Transverse colon (tissue), 4 donors: ENCODE data around the gene KCNA2. TPM values are rescaled to one million over a fixed set of nuclear protein-coding genes. Genes with fewer than 3 reads are reported as not detected.

Experiments used
- DNase-seq: peaks from one replicate; pipeline ENCODE4 v3.0.0-alpha.2; 2019
- H3K27ac ChIP-seq, 4 donors: fragments of 200-600 bp; sonication (generic); 2 replicates each; pipeline ENCODE4 v1.5.1; 2016 to 2018; ENCODE audit warnings: inconsistent platforms in 4 of 4
- H3K27me3 ChIP-seq: fragments of 200-600 bp; sonication (generic); 2 replicates; pipeline ENCODE4 v1.5.1; 2017; ENCODE audit warnings: inconsistent platforms
- H3K36me3 ChIP-seq, 4 donors: fragments of 200-600 bp; sonication (generic); 2 replicates each; pipeline ENCODE4 v1.5.1; 2017 to 2019; ENCODE audit warnings: inconsistent platforms in 4 of 4
- H3K4me1 ChIP-seq, 4 donors: fragments of 200-600 bp; sonication (generic); 2 replicates each; pipeline ENCODE4 v1.5.1; 2017 to 2020; ENCODE audit warnings: inconsistent platforms in 4 of 4
- H3K4me3 ChIP-seq, 4 donors: fragments of 200-600 bp; sonication (generic); 1 replicate in 1 of 4; 2 replicates in 3 of 4; pipeline versions ENCODE4 v1.5.1 to v1.6.1; 2017 to 2019; ENCODE audit warnings: inconsistent platforms in 4 of 4
- H3K9me3 ChIP-seq, 2 donors: fragments of 200-600 bp; sonication (generic); 2 replicates each; pipeline ENCODE4 v1.5.1; 2017 to 2019; ENCODE audit warnings: inconsistent platforms in 2 of 2
- CTCF ChIP-seq, 5 experiments: fragments of 200-600 bp in 3 of 5; fragments of 450-650 bp in 2 of 5; sonication (generic) in 3 of 5; IDR thresholded peaks; 1 replicate in 2 of 5; 2 replicates in 3 of 5; pipeline ENCODE4 v1.5.1; 2016 to 2017; ENCODE audit warnings: antibody characterized with exemption in 5 of 5, inconsistent platforms in 3 of 5, mild to moderate bottlenecking in 2 of 5, moderate library complexity in 1 of 5
- EP300 ChIP-seq: sonication (generic); formaldehyde crosslinking; IDR thresholded peaks from one replicate; pipeline ENCODE4 v1.6.1; 2017; ENCODE audit warnings: antibody characterized with exemption, low read depth
- POLR2A ChIP-seq: fragments of 450-650 bp; IDR thresholded peaks from one replicate; pipeline ENCODE4 v1.6.1; 2016; ENCODE audit warnings: antibody characterized with exemption, mild to moderate bottlenecking, moderate library complexity
- POLR2AphosphoS5 ChIP-seq, 3 donors: sonication (generic); formaldehyde crosslinking; IDR thresholded peaks; one replicate each; pipeline ENCODE4 v1.6.1; 2016; ENCODE audit warnings: antibody characterized with exemption in 3 of 3
- WGBS, 2 donors: methylation state at CpG; one replicate each; pipeline ENCODE4 v1.1.5; 2018; ENCODE audit warnings: low coverage in 1 of 2; 5-methylcytosine and 5-hydroxymethylcytosine counted together
- in situ Hi-C, 4 donors: fragments of 200-750 bp; cut with MboI; loops; one replicate each; pipeline versions ENCODE4 v1.15.0 to v1.15.1; 2017; ENCODE audit warnings: low sequenced_read_pairs in 3 of 4, low pct_ligation_motif_present in 1 of 4, low pct_unique_long_range_greater_than_20kb in 1 of 4
- intact Hi-C: fragments of 100-400 bp; cut with DNase I; formaldehyde crosslinking; loops from one replicate; pipeline ENCODE4 v1.15.1; 2023; ENCODE audit warnings: low total_unique reads
- total RNA-seq, 4 donors: library from RNA; depleted of rRNA; stranded (reverse); fragments of >200 nt; gene quantifications; one replicate each; pipeline ENCODE4 v1.1.0, GENCODE V29; 2016

The KCNA2 gene
- total RNA-seq, 4 donors from 2014 or later = 0.40 to 1.7 (median 0.68) TPM; not detected in 1

- WGBS, 2 donors = 81% methylated on average over 2 of the region's 2 CpGs; no CpG with 5 or more reads in 1 of the 2 donors
- Histone ChIP-seq H3K36me3 (no peaks in the 10 kb centered on the region), H3K9me3 (no peaks in the 10 kb centered on the region), H3K27ac (no peak overlapping the region), H3K27me3 (peaks cover 5% of the 10 kb centered on the region), H3K4me1 (no peaks in the 10 kb centered on the region), H3K4me3 (no peak overlapping the region)
- no peak for DNase-seq
- no peak for TF ChIP-seq CTCF (IDR thresholded peaks at IDR 0.05)
- no peak for TF ChIP-seq POLR2AphosphoS5 (IDR thresholded peaks at IDR 0.05)
- no peak for TF ChIP-seq EP300
- TF ChIP-seq POLR2A = no peak
- intact Hi-C loops = no loop called here
- in situ Hi-C loops = no loop called here
These were observed 59.1 kb downstream of the KCNA2 start for GRCh38 chr1:110547017-110547416.

- Histone ChIP-seq H3K4me1 (no peaks in the 10 kb centered on the region), H3K27ac (no peak overlapping the region), H3K36me3 (no peaks in the 10 kb centered on the region), H3K4me3 (no peak overlapping the region), H3K27me3 (peaks cover 5% of the 10 kb centered on the region), H3K9me3 (no peaks in the 10 kb centered on the region)
- in situ Hi-C loops = no loop called here
- DNase-seq = no peak
- intact Hi-C loops = no loop called here
- TF ChIP-seq EP300 (no peak), POLR2AphosphoS5 (IDR thresholded peaks at IDR 0.05) (no peak), POLR2A (no peak), CTCF (IDR thresholded peaks at IDR 0.05) (no peak)
- 36 to 56% methylated on average over 2 of the region's 2 CpGs for WGBS, 2 donors
These were observed 60.7 kb downstream of the KCNA2 start for GRCh38 chr1:110545492-110545891.

DNA sequence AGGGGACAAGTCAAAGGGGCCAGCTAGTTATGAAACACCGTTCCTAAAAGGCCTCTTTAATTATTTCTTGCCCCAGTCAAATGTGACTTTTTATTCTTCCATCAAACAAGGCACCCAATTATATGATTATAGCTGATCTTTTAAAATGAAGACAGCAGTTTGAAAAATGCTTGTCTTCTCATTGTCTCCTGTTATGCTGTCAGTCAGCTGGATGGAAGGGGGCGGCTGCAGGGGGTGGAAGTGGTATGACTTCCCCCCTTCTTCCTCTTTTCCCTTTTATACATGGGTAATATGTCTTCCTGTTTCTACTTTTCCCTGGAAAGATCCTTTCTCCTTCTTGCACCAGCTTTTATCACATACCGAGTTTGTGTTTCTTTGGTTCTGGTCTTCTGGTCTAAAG is 61.4 kb downstream of the KCNA2 start:
- no peaks in the 10 kb centered on the region for H3K4me1 ChIP-seq
- H3K9me3 ChIP-seq = no peaks in the 10 kb centered on the region
- in situ Hi-C loops = no loop called here
- no peak for DNase-seq
- peaks cover 5% of the 10 kb centered on the region for H3K27me3 ChIP-seq
- TF ChIP-seq EP300 (no peak), CTCF (IDR thresholded peaks at IDR 0.05) (no peak)
- no peaks in the 10 kb centered on the region for H3K36me3 ChIP-seq
- intact Hi-C loops = no loop called here
- WGBS, 2 donors = 47 to 71% methylated on average over 2 to 3 of the region's 3 CpGs
- H3K27ac ChIP-seq = no peak overlapping the region
- H3K4me3 ChIP-seq = no peak overlapping the region

Other genes with a start within 250 kb of the KCNA2 start
- 1 to 10 TPM in 3 of 4 donors, not detected in 1; 1.4 to 3.7 (median 3.2) TPM for gene SLC16A4, start 215.3 kb downstream of the KCNA2 start, total RNA-seq
- gene LAMTOR5, start 198.7 kb downstream of the KCNA2 start, total RNA-seq = 100 to 1,000 TPM in 1 of 4 donors, 10 to 100 TPM in 2, 1 to 10 TPM in 1; 7.1 to 113 (median 38.2) TPM
- not detected for gene PROK1, start 155.2 kb downstream of the KCNA2 start, total RNA-seq
- gene KCNA10, start 87.2 kb downstream of the KCNA2 start, total RNA-seq = not detected
- gene KCNA3, start 68.6 kb upstream of the KCNA2 start, total RNA-seq = 10 to 100 TPM in 3 of 4 donors, 1 to 10 TPM in 1; 2.9 to 22.4 (median 10.9) TPM